Placental pericyte (primary cell): ENCODE data around the gene RANBP3L. TPM values are rescaled to one million over a fixed set of nuclear protein-coding genes. Genes with fewer than 3 reads are reported as not detected.

Experiments used
- total RNA-seq: library from RNA; depleted of rRNA; stranded (reverse); fragments of >200 nt; gene quantifications from 2 replicates; pipeline ENCODE4 v1.2.3, GENCODE V29; 2012

RANBP3L gene, protein sequence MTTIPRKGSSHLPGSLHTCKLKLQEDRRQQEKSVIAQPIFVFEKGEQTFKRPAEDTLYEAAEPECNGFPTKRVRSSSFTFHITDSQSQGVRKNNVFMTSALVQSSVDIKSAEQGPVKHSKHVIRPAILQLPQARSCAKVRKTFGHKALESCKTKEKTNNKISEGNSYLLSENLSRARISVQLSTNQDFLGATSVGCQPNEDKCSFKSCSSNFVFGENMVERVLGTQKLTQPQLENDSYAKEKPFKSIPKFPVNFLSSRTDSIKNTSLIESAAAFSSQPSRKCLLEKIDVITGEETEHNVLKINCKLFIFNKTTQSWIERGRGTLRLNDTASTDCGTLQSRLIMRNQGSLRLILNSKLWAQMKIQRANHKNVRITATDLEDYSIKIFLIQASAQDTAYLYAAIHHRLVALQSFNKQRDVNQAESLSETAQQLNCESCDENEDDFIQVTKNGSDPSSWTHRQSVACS
- under 0.01 TPM in 1 of 2 replicates, not detected in the other for total RNA-seq

GRCh38 chr5:36301858-36302603 lies at the start of gene RANBP3L:
Gene RANBP3L, minus strand, starts transcription at chr5:36301902. Its CDS starts 486 bp downstream, at chr5:36301416.

DNA sequence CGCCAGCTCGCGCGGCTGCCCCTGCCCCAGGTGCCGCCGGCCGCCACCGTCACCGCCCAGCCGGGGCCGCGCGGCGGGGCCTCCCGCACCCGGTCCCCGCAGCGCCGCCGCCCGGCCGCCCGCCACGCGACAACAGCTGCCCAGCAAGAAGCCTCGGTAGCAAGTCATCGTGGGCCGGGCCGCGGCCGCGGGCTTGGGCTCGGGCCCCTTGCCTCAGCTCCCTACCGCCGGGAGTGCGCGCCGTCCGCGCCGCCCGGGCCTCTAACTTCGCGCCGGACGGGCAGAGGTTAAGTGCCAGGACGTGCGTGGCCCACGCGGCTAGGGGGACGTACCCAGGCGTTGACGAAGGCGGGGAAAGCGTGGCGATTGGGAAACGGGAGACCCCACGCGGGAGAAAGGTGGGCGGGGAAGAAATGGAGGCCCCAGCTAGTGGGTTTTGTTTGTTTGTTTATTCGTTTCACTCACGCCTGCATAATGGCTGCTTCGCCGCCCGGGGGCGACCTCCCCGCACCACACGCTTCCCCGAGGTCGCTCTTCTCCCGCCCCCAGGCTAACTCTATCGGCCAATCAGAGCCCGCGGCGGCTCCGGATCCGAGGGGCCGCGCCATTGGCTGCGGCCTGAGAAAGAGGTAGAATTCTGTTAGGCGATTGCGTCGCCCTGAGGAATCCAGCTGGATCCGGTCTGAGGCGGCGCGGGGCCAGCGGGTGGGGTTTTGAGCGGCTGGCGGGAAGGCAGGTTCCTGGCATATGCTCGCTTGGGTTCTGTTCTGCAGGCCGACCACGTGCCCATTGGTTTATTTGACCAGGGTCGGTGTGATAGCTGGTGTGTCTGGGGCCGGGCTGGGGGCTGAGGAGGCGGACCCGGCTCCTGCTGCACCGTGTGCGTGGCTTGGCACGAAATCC lies 59.8 kb downstream of the RANBP3L start, which contains the start of gene NADK2:
TSS of gene NADK2 (minus strand) at position 295 of the 903 bp plus-strand sequence. CDS start at position 168, 127 bp downstream.

Other genes with a start within 250 kb of the RANBP3L start
- gene UGT3A2, start 235.0 kb downstream of the RANBP3L start, total RNA-seq: not detected in 2 replicates
- gene LMBRD2, start 150.0 kb downstream of the RANBP3L start, total RNA-seq: 20.6 and 20.8 TPM in 2 replicates
- gene SKP2, start 149.8 kb downstream of the RANBP3L start, total RNA-seq: 33.0 and 56.8 TPM in 2 replicates
- gene NADK2, start 60.0 kb downstream of the RANBP3L start, total RNA-seq: 19.5 and 31.3 TPM in 2 replicates